ENCODE data around the gene IKZF2. TPM values are rescaled to one million over a fixed set of nuclear protein-coding genes. Genes with fewer than 3 reads are reported as not detected.

Gene IKZF2
- total RNA-seq, 4 donors from 2014 or later, result 12.1 to 24.7 (median 19.0) TPM

DNA sequence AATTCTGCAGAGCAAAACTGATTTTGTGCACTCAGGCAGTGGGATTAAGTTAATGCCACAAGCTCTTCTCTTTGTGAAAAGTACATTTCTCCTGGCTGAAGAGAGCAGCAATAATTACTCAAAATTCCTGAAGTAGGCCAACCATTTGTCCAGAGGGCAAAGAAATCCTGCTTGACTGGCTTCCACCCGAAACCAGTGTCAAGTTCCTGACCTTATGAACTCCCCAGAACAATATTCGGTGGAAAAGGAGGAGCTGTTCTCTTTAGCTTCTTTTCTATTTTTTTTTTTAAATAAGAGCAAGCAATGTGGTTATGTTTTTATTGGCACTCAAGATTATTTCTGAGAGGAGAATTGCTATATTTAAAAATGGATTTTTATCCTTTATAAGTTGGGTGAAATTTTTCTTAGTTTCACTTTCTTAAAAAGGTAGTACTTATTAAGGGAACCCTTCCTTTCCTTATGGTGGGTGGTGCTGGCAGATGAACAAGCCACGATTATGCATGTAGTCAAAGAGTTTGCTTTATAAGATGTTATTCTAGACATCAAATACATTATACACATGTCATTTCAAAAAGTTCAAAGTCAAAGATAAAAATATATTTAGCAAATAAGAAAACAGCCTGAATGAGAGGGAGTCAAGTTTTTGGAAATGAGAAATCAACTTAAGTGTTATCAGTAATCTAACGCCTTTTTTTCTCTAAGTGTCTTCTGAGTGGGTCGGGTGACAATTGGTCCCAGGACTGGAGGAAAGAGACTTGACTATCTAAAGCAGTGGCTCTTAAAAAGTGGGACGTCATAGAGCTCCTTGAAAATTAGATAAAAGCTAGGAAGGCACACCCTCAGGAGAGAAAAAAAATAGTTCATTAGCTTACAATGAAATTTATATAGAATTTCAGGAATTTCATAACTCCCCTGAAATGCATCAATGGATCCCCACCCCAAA is 194.5 kb downstream of the IKZF2 start:
- TF ChIP-seq, protein P1, sequence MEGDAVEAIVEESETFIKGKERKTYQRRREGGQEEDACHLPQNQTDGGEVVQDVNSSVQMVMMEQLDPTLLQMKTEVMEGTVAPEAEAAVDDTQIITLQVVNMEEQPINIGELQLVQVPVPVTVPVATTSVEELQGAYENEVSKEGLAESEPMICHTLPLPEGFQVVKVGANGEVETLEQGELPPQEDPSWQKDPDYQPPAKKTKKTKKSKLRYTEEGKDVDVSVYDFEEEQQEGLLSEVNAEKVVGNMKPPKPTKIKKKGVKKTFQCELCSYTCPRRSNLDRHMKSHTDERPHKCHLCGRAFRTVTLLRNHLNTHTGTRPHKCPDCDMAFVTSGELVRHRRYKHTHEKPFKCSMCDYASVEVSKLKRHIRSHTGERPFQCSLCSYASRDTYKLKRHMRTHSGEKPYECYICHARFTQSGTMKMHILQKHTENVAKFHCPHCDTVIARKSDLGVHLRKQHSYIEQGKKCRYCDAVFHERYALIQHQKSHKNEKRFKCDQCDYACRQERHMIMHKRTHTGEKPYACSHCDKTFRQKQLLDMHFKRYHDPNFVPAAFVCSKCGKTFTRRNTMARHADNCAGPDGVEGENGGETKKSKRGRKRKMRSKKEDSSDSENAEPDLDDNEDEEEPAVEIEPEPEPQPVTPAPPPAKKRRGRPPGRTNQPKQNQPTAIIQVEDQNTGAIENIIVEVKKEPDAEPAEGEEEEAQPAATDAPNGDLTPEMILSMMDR (IDR thresholded peaks at IDR 0.05), result no peak
- TF ChIP-seq EP300 (IDR thresholded peaks at IDR 0.05) (no peak), POLR2A (IDR thresholded peaks at IDR 0.05) (no peak)
- H3K9me3 ChIP-seq, result no peaks in the 10 kb centered on the region
- H3K36me3 ChIP-seq, result no peaks in the 10 kb centered on the region
- DNase-seq (ENCODE audit: low spot score in 2 of 2), result no peak
- H3K4me3 ChIP-seq, result no peak overlapping the region
- no peaks in the 10 kb centered on the region for H3K27me3 ChIP-seq
- H3K4me1 ChIP-seq, result peaks cover 0 to 16% (median 4%) of the 10 kb centered on the region in 4 donors
- peak overlapping the region in 2 of 4 donors; percentile 12 to 32 for H3K27ac ChIP-seq
- WGBS, 2 donors, result 31 to 38% methylated on average over 6 of the region's 6 CpGs

DNA sequence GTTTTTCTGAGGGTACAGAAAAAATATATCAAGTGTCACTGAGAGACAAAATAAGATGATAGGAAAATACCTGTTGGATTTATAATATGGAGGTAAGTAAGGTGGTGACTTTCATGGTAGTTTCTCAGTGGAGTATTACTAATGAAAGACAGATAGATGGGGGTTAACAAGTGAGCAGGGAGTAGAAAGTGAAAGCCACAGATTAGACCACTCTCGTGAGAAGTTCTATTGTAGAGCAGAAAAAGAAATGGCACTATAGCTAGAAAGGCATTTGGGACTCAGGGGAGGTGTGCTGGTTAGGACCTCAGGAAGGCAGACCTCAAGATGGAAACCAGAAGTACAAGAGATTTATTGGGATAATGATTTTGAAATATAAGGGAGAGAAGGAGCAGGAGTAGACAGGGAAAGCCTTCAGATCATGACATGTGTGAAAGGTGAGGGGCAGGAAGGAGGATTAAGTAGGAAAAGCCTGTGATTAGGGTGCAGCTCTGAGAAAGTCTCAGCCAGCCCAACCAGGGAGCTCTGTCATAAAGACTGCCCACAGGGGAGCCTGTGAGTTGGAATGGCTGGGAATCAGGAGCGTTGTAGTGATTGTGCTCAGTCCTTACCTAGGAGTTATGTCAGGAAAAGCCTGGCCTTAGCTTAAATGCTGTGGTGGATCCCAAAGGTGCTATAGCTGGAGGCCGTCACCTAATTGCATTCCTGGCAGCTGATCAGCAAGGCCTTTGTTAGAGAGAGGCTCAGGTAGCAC is 198.1 kb downstream of the IKZF2 start:
- DNase-seq (ENCODE audit: low spot score in 2 of 2), result no peak
- H3K27ac ChIP-seq, result no peak overlapping the region
- no peaks in the 10 kb centered on the region for H3K27me3 ChIP-seq
- H3K36me3 ChIP-seq, result no peaks in the 10 kb centered on the region
- H3K4me1 ChIP-seq, result peaks cover 0 to 16% (median 4%) of the 10 kb centered on the region in 4 donors
- no peak overlapping the region for H3K4me3 ChIP-seq
- TF ChIP-seq EP300 (IDR thresholded peaks at IDR 0.05), result no peak
- TF ChIP-seq, protein P1 (IDR thresholded peaks at IDR 0.05), result no peak
- no peak for TF ChIP-seq POLR2A (IDR thresholded peaks at IDR 0.05)
- WGBS, 2 donors, result 47 to 65% methylated on average over 3 of the region's 3 CpGs
- no peaks in the 10 kb centered on the region for H3K9me3 ChIP-seq

DNA sequence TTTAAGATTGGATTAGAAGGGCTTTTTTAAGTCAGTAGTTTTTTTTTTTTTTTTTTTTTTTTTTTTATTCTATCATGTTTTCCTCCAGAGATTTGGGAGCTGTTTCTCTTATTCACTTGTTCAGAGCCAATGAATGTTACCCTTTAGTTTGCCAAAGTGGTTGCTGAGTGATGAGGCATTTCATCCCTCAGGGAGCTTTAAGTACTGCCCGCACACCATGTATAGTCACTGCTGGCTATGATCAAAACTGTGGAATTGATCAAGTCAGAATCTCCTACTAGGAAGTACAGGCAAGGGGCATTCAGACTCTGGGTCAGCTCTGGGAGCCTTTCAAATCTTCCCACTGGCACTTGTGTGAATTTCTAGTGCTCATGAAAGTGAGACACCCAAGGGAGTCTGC is 201.6 kb downstream of the IKZF2 start:
- 71 to 83% methylated on average over 1 of the region's 1 CpG for WGBS, 2 donors
- TF ChIP-seq, protein P1 (IDR thresholded peaks at IDR 0.05), result no peak
- TF ChIP-seq EP300 (IDR thresholded peaks at IDR 0.05) (no peak), POLR2A (IDR thresholded peaks at IDR 0.05) (no peak)
- no peaks in the 10 kb centered on the region for H3K4me1 ChIP-seq
- H3K27ac ChIP-seq, result no peak overlapping the region
- no peaks in the 10 kb centered on the region for H3K9me3 ChIP-seq
- DNase-seq (ENCODE audit: low spot score in 2 of 2), result no peak
- H3K27me3 ChIP-seq, result no peaks in the 10 kb centered on the region
- H3K36me3 ChIP-seq, result no peaks in the 10 kb centered on the region
- H3K4me3 ChIP-seq, result no peak overlapping the region

Other genes starting within 250 kb of the IKZF2 start
- gene SPAG16, start 132.9 kb upstream of the IKZF2 start, total RNA-seq, result 10 to 100 TPM; 25.5 to 42.7 (median 27.8) TPM